SK-N-SH (cell line): Measurements from ENCODE around the gene B3GAT3. TPM values are rescaled to one million over a fixed set of nuclear protein-coding genes. Genes with fewer than 3 reads are reported as not detected.

Experiments used
- CTCF ChIA-PET: fragments of 300-600, 350-600 bp; formaldehyde crosslinking; extraction: SDS; loops from one replicate; lab custom pipeline; 2021; lab: Yijun Ruan, JAX
- POLR2A ChIA-PET: fragments of 350-600 bp; sonication (Branson Sonifier 250); formaldehyde crosslinking; extraction: SDS; loops from one replicate; lab custom pipeline; 2020; ENCODE audit warnings: antibody characterized with exemption, inconsistent platforms; lab: Yijun Ruan, JAX
- DNase-seq: peaks from one replicate; pipeline ENCODE4 v3.0.0; 2012
- H2AFZ ChIP-seq: fragments of 200-600 bp; sonication (generic); 2 replicates; pipeline ENCODE4 v1.8.1; 2016; ENCODE audit warnings: antibody characterized with exemption, mild to moderate bottlenecking, low read depth
- H3F3A ChIP-seq: fragments of 200-600 bp; sonication (generic); replicated peaks from 2 replicates; pipeline ENCODE3; 2016; ENCODE audit warnings: antibody characterized with exemption, mild to moderate bottlenecking; ENCODE audit not compliant: insufficient read depth
- H3K27ac ChIP-seq, 2 experiments: fragments of 200-500 bp in 1 of 2; fragments of 200-600 bp in 1 of 2; sonication (Bioruptor generic) in 1 of 2; sonication (generic), shearing (Covaris generic) in 1 of 2; 2 replicates each; pipeline versions ENCODE4 v1.5.1 to v1.6.1; 2014 to 2016; ENCODE audit warnings: low read depth in 2 of 2, inconsistent platforms in 1 of 2, low read length in 1 of 2, mild to moderate bottlenecking in 1 of 2, mixed read lengths in 1 of 2
- H3K27me3 ChIP-seq: fragments of 200-600 bp; sonication (generic), shearing (Covaris generic); 2 replicates; pipeline ENCODE4 v1.6.1; 2016; ENCODE audit warnings: mixed run types; ENCODE audit not compliant: insufficient read depth
- H3K36me3 ChIP-seq, 2 experiments: fragments of 200-500 bp in 1 of 2; fragments of 200-600 bp in 1 of 2; sonication (Bioruptor generic) in 1 of 2; sonication (generic) in 1 of 2; replicated peaks in 1 of 2; 2 replicates each; pipeline versions ENCODE3 to v1.5.1; 2014 to 2016; ENCODE audit warnings: low read length in 1 of 2, mild to moderate bottlenecking in 1 of 2; ENCODE audit not compliant: insufficient read depth in 2 of 2, control insufficient read depth in 1 of 2
- H3K4me1 ChIP-seq, 2 experiments: fragments of 200-500 bp in 1 of 2; fragments of 200-600 bp in 1 of 2; sonication (Bioruptor generic) in 1 of 2; sonication (generic), shearing (Covaris generic) in 1 of 2; 2 replicates each; pipeline versions ENCODE4 v1.5.1 to v1.6.1; 2014 to 2016; ENCODE audit warnings: low read depth in 1 of 2, low read length in 1 of 2, mixed run types in 1 of 2; ENCODE audit not compliant: insufficient read depth in 2 of 2, control insufficient read depth in 1 of 2
- H3K4me2 ChIP-seq: fragments of 200-600 bp; sonication (generic), shearing (Covaris generic); 2 replicates; pipeline ENCODE4 v1.6.1; 2017; ENCODE audit warnings: mixed run types
- H3K4me3 ChIP-seq, 2 experiments: fragments of 200-500 bp in 1 of 2; fragments of 200-600 bp in 1 of 2; sonication (Bioruptor generic) in 1 of 2; sonication (generic), shearing (Covaris generic) in 1 of 2; 2 replicates each; pipeline versions ENCODE4 v1.5.1 to v1.8.1; 2014 to 2016; ENCODE audit warnings: low read depth in 2 of 2, inconsistent platforms in 1 of 2, low read length in 1 of 2, mild to moderate bottlenecking in 1 of 2, mixed read lengths in 1 of 2, moderate library complexity in 1 of 2
- H3K79me2 ChIP-seq: fragments of 200-600 bp; sonication (generic); 2 replicates; pipeline ENCODE4 v1.8.1; 2017; ENCODE audit warnings: mild to moderate bottlenecking; ENCODE audit not compliant: insufficient read depth
- H3K9ac ChIP-seq: fragments of 200-600 bp; sonication (generic); 2 replicates; pipeline ENCODE4 v1.6.1; 2017; ENCODE audit warnings: mixed run types
- H3K9me2 ChIP-seq: fragments of 200-600 bp; sonication (generic); 2 replicates; pipeline ENCODE4 v1.6.1; 2017; ENCODE audit warnings: mixed run types
- H3K9me3 ChIP-seq: fragments of 200-600 bp; sonication (generic); 2 replicates; pipeline ENCODE4 v1.6.1; 2017; ENCODE audit warnings: mixed run types, mild to moderate bottlenecking, moderate library complexity
- H4K20me1 ChIP-seq: fragments of 200-600 bp; sonication (generic); 2 replicates; pipeline ENCODE4 v1.6.1; 2017; ENCODE audit warnings: mild to moderate bottlenecking, mixed run types; ENCODE audit not compliant: insufficient read depth
- ELF1 ChIP-seq: IDR thresholded peaks from 2 replicates; pipeline ENCODE4 v1.4.0; 2012
- FOSL2 ChIP-seq: IDR thresholded peaks from 2 replicates; pipeline ENCODE4 v1.4.0; 2012; ENCODE audit warnings: low read depth, mild to moderate bottlenecking, moderate library complexity, borderline replicate concordance
- GABPA ChIP-seq: IDR thresholded peaks from 2 replicates; pipeline ENCODE4 v1.4.0; 2012; ENCODE audit warnings: low read depth, mild to moderate bottlenecking
- GATA2 ChIP-seq: sonication (generic); formaldehyde crosslinking; IDR thresholded peaks from 2 replicates; pipeline ENCODE4 v1.5.0; 2020; ENCODE audit warnings: mild to moderate bottlenecking, missing genetic modification reagents
- JUND ChIP-seq: IDR thresholded peaks from 2 replicates; pipeline ENCODE4 v1.4.0; 2012
- MAX ChIP-seq: IDR thresholded peaks from 2 replicates; pipeline ENCODE4 v1.4.0; 2012; ENCODE audit warnings: low read depth
- MEF2A ChIP-seq: IDR thresholded peaks from 2 replicates; pipeline ENCODE4 v1.4.0; 2012; ENCODE audit warnings: low read depth, borderline replicate concordance
- MXI1 ChIP-seq: IDR thresholded peaks from 2 replicates; pipeline ENCODE4 v1.6.1; 2012; ENCODE audit warnings: mild to moderate bottlenecking, low read depth, low read length, improper control_type of control experiment
- NFIC ChIP-seq: IDR thresholded peaks from 2 replicates; pipeline ENCODE4 v1.4.0; 2012; ENCODE audit warnings: borderline replicate concordance
- NRF1 ChIP-seq: IDR thresholded peaks from 2 replicates; pipeline ENCODE4 v1.6.1; 2012; ENCODE audit warnings: low read depth, mild to moderate bottlenecking, low read length
- PBX3 ChIP-seq: IDR thresholded peaks from 2 replicates; pipeline ENCODE4; 2012
- RCOR1 ChIP-seq: fragments of 150-350 bp; IDR thresholded peaks from 2 replicates; pipeline ENCODE4 v1.6.1; 2017; ENCODE audit warnings: antibody characterized with exemption, low read length
- REST ChIP-seq: IDR thresholded peaks from 2 replicates; pipeline ENCODE4 v1.6.1; 2012; ENCODE audit warnings: mild to moderate bottlenecking, low read depth, low read length, moderate library complexity
- RFX5 ChIP-seq: IDR thresholded peaks from 2 replicates; pipeline ENCODE4 v1.6.1; 2012; ENCODE audit warnings: mild to moderate bottlenecking, improper control_type of control experiment, low read length
- SIN3A ChIP-seq: IDR thresholded peaks from 2 replicates; pipeline ENCODE4 v1.6.1; 2012; ENCODE audit warnings: low read depth, mild to moderate bottlenecking, low read length, moderate library complexity, borderline replicate concordance
- TAF1 ChIP-seq: IDR thresholded peaks from 2 replicates; pipeline ENCODE4 v1.6.1; 2012; ENCODE audit warnings: low read depth, mild to moderate bottlenecking, low read length, moderate library complexity, borderline replicate concordance
- TCF12 ChIP-seq: IDR thresholded peaks from 2 replicates; pipeline ENCODE4 v1.4.0; 2012
- WGBS: methylation state at CpG from one replicate; pipeline ENCODE4 v1.1.6; 2017; ENCODE audit warnings: low lambda C conversion rate; 5-methylcytosine and 5-hydroxymethylcytosine counted together
- polyA plus RNA-seq, 3 experiments: library from polyadenylated mRNA; depleted of rRNA; stranded (reverse); fragments of >200 nt; gene quantifications; 2 replicates each; pipeline ENCODE4 v1.2.3, GENCODE V29; 2012

Gene B3GAT3
- polyA plus RNA-seq, 1 of the 3 experiments (the other 2 are of a cell fraction): 104 TPM

- TF ChIP-seq GATA2 (no peak), NFIC (no peak), PBX3 (no peak), SIN3A (no peak), MXI1 (no peak), TCF12 (no peak), NRF1 (no peak), GABPA (no peak), MEF2A (no peak), REST (no peak), RCOR1 (no peak), RFX5 (no peak)
- TF ChIP-seq, all 33 proteins: peak for 0
- Histone ChIP-seq H3K4me1 (peaks cover 8 to 10% of the 10 kb centered on the region in 2 experiments; a peak in 1 of 4 replicates), H3K27me3 (no peaks in the 10 kb centered on the region), H3K9ac (no peak overlapping the region), H3F3A (no peaks in the 10 kb centered on the region), H4K20me1 (no peaks in the 10 kb centered on the region), H3K36me3 (peaks cover 27 to 43% of the 10 kb centered on the region in 2 experiments), H3K4me2 (no peak overlapping the region), H2AFZ (no peak overlapping the region), H3K9me2 (no peaks in the 10 kb centered on the region), H3K9me3 (no peaks in the 10 kb centered on the region), H3K79me2 (peaks cover 33% of the 10 kb centered on the region), H3K4me3 (no peak overlapping the region), H3K27ac (no peak overlapping the region)
- 99% methylated on average over 11 of the region's 11 CpGs for WGBS
- CTCF ChIA-PET: interaction anchor here (0.6 to 1.6 kb wide), 2 partner anchors 15 to 95 kb away, joined by 3 to 6 read pairs; no protein-coding TSS in a partner anchor
- POLR2A ChIA-PET: no interaction called here
- no peak for DNase-seq
Observed at GRCh38 chr11:62578541-62578940, 43.2 kb downstream of the B3GAT3 start.

GRCh38 chr11:62577046-62577714 lies 44.6 kb downstream of the B3GAT3 start:
- Histone ChIP-seq H3K4me2 (no peak overlapping the region), H3K9me3 (no peaks in the 10 kb centered on the region), H3K9ac (no peak overlapping the region), H3K36me3 (peaks cover 30 to 42% of the 10 kb centered on the region in 2 experiments), H3K4me3 (no peak overlapping the region), H4K20me1 (peaks cover 7% of the 10 kb centered on the region; the same call in 1 of the 2 replicates), H3K4me1 (peaks cover 14% of the 10 kb centered on the region in 2 experiments; a peak in 3 of 4 replicates), H3K9me2 (no peaks in the 10 kb centered on the region), H2AFZ (no peak overlapping the region), H3F3A (peaks cover 4% of the 10 kb centered on the region), H3K27me3 (no peaks in the 10 kb centered on the region), H3K79me2 (peaks cover 37% of the 10 kb centered on the region), H3K27ac (no peak overlapping the region)
- 92% methylated on average over 12 of the region's 12 CpGs for WGBS
- DNase-seq: no peak
- ChIA-PET CTCF (interaction anchor here (1.0 kb wide), 1 partner anchor 14 kb away, joined by 3 read pairs; the partner anchor contains the start of gene TUT1), POLR2A (interaction anchor here (0.6 kb wide), 1 partner anchor 15 kb away, joined by 3 read pairs; no protein-coding TSS in a partner anchor)
- TF ChIP-seq MEF2A (no peak), FOSL2 (no peak), JUND (no peak), ELF1 (no peak), REST (no peak), NRF1 (no peak), TAF1 (no peak), MAX (no peak), GATA2 (no peak)
